ENCODE measurements around the gene PIK3R3.

DNA sequence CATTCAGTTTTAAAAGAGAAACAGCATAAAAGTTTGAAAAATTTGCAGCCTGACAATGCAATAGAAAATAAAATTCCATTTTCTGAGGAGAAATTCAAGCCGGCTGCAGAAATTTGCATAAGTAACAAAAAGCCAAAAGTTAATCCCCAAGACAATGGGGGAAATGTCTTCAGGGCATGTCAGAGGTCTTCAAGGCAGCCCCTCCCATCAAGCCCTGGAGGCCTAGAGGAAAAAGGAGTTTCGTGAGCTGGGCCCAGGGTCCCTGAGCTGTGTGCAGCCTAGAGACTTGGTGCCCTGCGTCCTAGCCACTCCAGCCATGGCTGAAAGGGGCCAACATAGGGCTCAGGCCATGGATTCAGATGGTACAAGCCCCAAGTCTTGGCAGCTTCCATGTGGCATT is 74.6 kb downstream of the PIK3R3 start:
- TF ChIP-seq, protein P1, sequence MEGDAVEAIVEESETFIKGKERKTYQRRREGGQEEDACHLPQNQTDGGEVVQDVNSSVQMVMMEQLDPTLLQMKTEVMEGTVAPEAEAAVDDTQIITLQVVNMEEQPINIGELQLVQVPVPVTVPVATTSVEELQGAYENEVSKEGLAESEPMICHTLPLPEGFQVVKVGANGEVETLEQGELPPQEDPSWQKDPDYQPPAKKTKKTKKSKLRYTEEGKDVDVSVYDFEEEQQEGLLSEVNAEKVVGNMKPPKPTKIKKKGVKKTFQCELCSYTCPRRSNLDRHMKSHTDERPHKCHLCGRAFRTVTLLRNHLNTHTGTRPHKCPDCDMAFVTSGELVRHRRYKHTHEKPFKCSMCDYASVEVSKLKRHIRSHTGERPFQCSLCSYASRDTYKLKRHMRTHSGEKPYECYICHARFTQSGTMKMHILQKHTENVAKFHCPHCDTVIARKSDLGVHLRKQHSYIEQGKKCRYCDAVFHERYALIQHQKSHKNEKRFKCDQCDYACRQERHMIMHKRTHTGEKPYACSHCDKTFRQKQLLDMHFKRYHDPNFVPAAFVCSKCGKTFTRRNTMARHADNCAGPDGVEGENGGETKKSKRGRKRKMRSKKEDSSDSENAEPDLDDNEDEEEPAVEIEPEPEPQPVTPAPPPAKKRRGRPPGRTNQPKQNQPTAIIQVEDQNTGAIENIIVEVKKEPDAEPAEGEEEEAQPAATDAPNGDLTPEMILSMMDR (IDR thresholded peaks at IDR 0.05), result no peak
- TF ChIP-seq, protein P2, sequence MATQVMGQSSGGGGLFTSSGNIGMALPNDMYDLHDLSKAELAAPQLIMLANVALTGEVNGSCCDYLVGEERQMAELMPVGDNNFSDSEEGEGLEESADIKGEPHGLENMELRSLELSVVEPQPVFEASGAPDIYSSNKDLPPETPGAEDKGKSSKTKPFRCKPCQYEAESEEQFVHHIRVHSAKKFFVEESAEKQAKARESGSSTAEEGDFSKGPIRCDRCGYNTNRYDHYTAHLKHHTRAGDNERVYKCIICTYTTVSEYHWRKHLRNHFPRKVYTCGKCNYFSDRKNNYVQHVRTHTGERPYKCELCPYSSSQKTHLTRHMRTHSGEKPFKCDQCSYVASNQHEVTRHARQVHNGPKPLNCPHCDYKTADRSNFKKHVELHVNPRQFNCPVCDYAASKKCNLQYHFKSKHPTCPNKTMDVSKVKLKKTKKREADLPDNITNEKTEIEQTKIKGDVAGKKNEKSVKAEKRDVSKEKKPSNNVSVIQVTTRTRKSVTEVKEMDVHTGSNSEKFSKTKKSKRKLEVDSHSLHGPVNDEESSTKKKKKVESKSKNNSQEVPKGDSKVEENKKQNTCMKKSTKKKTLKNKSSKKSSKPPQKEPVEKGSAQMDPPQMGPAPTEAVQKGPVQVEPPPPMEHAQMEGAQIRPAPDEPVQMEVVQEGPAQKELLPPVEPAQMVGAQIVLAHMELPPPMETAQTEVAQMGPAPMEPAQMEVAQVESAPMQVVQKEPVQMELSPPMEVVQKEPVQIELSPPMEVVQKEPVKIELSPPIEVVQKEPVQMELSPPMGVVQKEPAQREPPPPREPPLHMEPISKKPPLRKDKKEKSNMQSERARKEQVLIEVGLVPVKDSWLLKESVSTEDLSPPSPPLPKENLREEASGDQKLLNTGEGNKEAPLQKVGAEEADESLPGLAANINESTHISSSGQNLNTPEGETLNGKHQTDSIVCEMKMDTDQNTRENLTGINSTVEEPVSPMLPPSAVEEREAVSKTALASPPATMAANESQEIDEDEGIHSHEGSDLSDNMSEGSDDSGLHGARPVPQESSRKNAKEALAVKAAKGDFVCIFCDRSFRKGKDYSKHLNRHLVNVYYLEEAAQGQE (IDR thresholded peaks at IDR 0.05; ENCODE audit: insufficient read depth in 1 of 2, low read depth in 2 of 2, low read length in 1 of 2), result no peak
- TF ChIP-seq TCF7L2 (IDR thresholded peaks at IDR 0.05; ENCODE audit: low read depth, low read length), result no peak

All from Panc1 (cell line).